Measurements from ENCODE around the gene DYDC2. TPM values are rescaled to one million over a fixed set of nuclear protein-coding genes. Genes with fewer than 3 reads are reported as not detected.

The DYDC2 gene
- total RNA-seq, 1 donor from 2014 or later, result 2.5 TPM

- H3K4me1 Mint-ChIP-seq, result peaks cover 71% of the 10 kb centered on the region
- DNase-seq (ENCODE audit: low read depth, low spot score), result peak; percentile 95
- H3K4me3 Mint-ChIP-seq, result peak within 1 kb of the TSS; percentile 96
- TF ChIP-seq CTCF (conservative IDR thresholded peaks at IDR 0.05), result peak; percentile 22
- no peaks in the 10 kb centered on the region for H3K27me3 Mint-ChIP-seq (ENCODE audit: low read depth)
- H3K36me3 Mint-ChIP-seq (ENCODE audit: low read depth), result no peaks in the 10 kb centered on the region
- peak within 1 kb of the TSS; percentile 88 for H3K27ac Mint-ChIP-seq (ENCODE audit: unreplicated experiment)
- H3K9me3 Mint-ChIP-seq, result no peaks in the 10 kb centered on the region
Measured at GRCh38 chr10:80408242-80409101, 51.9 kb downstream of the DYDC2 start, which contains the start of gene PRXL2A. Gene PRXL2A, plus strand, starts transcription at chr10:80408551. Its CDS starts 11,917 bp downstream, at chr10:80420468.

GRCh38 chr10:80409121-80409520 is 52.5 kb downstream of the DYDC2 start:
- H3K36me3 Mint-ChIP-seq (ENCODE audit: low read depth), result no peaks in the 10 kb centered on the region
- H3K27ac Mint-ChIP-seq (ENCODE audit: unreplicated experiment), result no peak overlapping the region
- TF ChIP-seq CTCF (conservative IDR thresholded peaks at IDR 0.05), result no peak
- DNase-seq (ENCODE audit: low read depth, low spot score), result no peak
- peaks cover 78% of the 10 kb centered on the region for H3K4me1 Mint-ChIP-seq
- no peaks in the 10 kb centered on the region for H3K27me3 Mint-ChIP-seq (ENCODE audit: low read depth)
- H3K4me3 Mint-ChIP-seq, result peak overlapping the region; percentile 96
- no peaks in the 10 kb centered on the region for H3K9me3 Mint-ChIP-seq

GRCh38 chr10:80410122-80410521 is 53.5 kb downstream of the DYDC2 start:
- DNase-seq (ENCODE audit: low read depth, low spot score), result no peak
- Mint-ChIP-seq H3K9me3 (no peaks in the 10 kb centered on the region), H3K4me1 (peaks cover 86% of the 10 kb centered on the region), H3K27me3 (ENCODE audit: low read depth) (no peaks in the 10 kb centered on the region), H3K36me3 (ENCODE audit: low read depth) (no peaks in the 10 kb centered on the region), H3K27ac (ENCODE audit: unreplicated experiment) (no peak overlapping the region), H3K4me3 (peak overlapping the region; percentile 96)
- TF ChIP-seq CTCF (conservative IDR thresholded peaks at IDR 0.05), result no peak

GRCh38 chr10:80410578-80411145 is 54.1 kb downstream of the DYDC2 start:
- Mint-ChIP-seq H3K36me3 (ENCODE audit: low read depth) (peaks cover 4% of the 10 kb centered on the region), H3K4me3 (peak overlapping the region; percentile 96), H3K27me3 (ENCODE audit: low read depth) (no peaks in the 10 kb centered on the region), H3K4me1 (peaks cover 85% of the 10 kb centered on the region), H3K27ac (ENCODE audit: unreplicated experiment) (no peak overlapping the region), H3K9me3 (no peaks in the 10 kb centered on the region)
- no peak for TF ChIP-seq CTCF (conservative IDR thresholded peaks at IDR 0.05)
- DNase-seq (ENCODE audit: low read depth, low spot score), result no peak

- Mint-ChIP-seq H3K4me3 (peak overlapping the region; percentile 96), H3K9me3 (no peaks in the 10 kb centered on the region), H3K27me3 (ENCODE audit: low read depth) (no peaks in the 10 kb centered on the region), H3K4me1 (peaks cover 85% of the 10 kb centered on the region), H3K27ac (ENCODE audit: unreplicated experiment) (no peak overlapping the region), H3K36me3 (ENCODE audit: low read depth) (peaks cover 4% of the 10 kb centered on the region)
- no peak for TF ChIP-seq CTCF (conservative IDR thresholded peaks at IDR 0.05)
- no peak for DNase-seq (ENCODE audit: low read depth, low spot score)
Measured at GRCh38 chr10:80411267-80411668, 54.7 kb downstream of the DYDC2 start.

All from neural crest cell (in vitro differentiated cells).